Measurements from ENCODE around the gene CLIP3.

- TF ChIP-seq, protein P1, sequence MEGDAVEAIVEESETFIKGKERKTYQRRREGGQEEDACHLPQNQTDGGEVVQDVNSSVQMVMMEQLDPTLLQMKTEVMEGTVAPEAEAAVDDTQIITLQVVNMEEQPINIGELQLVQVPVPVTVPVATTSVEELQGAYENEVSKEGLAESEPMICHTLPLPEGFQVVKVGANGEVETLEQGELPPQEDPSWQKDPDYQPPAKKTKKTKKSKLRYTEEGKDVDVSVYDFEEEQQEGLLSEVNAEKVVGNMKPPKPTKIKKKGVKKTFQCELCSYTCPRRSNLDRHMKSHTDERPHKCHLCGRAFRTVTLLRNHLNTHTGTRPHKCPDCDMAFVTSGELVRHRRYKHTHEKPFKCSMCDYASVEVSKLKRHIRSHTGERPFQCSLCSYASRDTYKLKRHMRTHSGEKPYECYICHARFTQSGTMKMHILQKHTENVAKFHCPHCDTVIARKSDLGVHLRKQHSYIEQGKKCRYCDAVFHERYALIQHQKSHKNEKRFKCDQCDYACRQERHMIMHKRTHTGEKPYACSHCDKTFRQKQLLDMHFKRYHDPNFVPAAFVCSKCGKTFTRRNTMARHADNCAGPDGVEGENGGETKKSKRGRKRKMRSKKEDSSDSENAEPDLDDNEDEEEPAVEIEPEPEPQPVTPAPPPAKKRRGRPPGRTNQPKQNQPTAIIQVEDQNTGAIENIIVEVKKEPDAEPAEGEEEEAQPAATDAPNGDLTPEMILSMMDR (IDR thresholded peaks at IDR 0.05) = no peak
- TF ChIP-seq POLR2A (IDR thresholded peaks at IDR 0.05) = no peak
Observed at GRCh38 chr19:35983177-35983576, 49.5 kb downstream of the CLIP3 start.
